Esophagus squamous epithelium (tissue), 5 donors: ENCODE measurements around the gene RNF207. TPM values are rescaled to one million over a fixed set of nuclear protein-coding genes. Genes with fewer than 3 reads are reported as not detected.

Experiments
- DNase-seq: peaks from one replicate; lab custom pipeline; 2025; lab: John Stamatoyannopoulos, UW
- H3K27ac ChIP-seq, 4 donors: fragments of 200-600 bp; sonication (generic); one replicate each; pipeline ENCODE4 v1.5.1; 2016 to 2019; ENCODE audit warnings: mild to moderate bottlenecking in 1 of 4
- H3K27me3 ChIP-seq, 4 donors: fragments of 200-600 bp; sonication (generic); 1 replicate in 3 of 4; 2 replicates in 1 of 4; pipeline versions ENCODE4 v1.5.1 to v1.6.0; 2017 to 2021; ENCODE audit warnings: antibody characterized with exemption in 1 of 4
- H3K36me3 ChIP-seq, 3 donors: fragments of 200-600 bp; sonication (generic); one replicate each; pipeline ENCODE4 v1.5.1; 2016 to 2019
- H3K4me1 ChIP-seq, 3 donors: fragments of 200-600 bp; sonication (generic); one replicate each; pipeline ENCODE4 v1.5.1; 2017 to 2019
- H3K4me3 ChIP-seq, 4 donors: fragments of 200-600 bp; sonication (generic); 1 replicate in 3 of 4; 2 replicates in 1 of 4; pipeline ENCODE4 v1.5.1; 2016 to 2019; ENCODE audit warnings: mild to moderate bottlenecking in 2 of 4, moderate library complexity in 1 of 4
- H3K9me3 ChIP-seq, 3 donors: fragments of 200-600 bp; sonication (generic); one replicate each; pipeline ENCODE4 v1.5.1; 2016 to 2019
- POLR2A ChIP-seq, 4 donors: fragments of 450-650 bp; IDR thresholded peaks; one replicate each; pipeline ENCODE4 v1.6.1; 2017; ENCODE audit warnings: antibody characterized with exemption in 4 of 4, mild to moderate bottlenecking in 4 of 4, moderate library complexity in 3 of 4
- WGBS, 2 donors: methylation state at CpG; one replicate each; pipeline ENCODE4 v1.1.5; 2018; 5-methylcytosine and 5-hydroxymethylcytosine counted together
- intact Hi-C: fragments of 100-400 bp; cut with DNase I; formaldehyde crosslinking; loops from one replicate; pipeline ENCODE4 v1.15.0; 2022
- total RNA-seq, 4 donors: library from RNA; depleted of rRNA; stranded (reverse); fragments of >200 nt; gene quantifications; one replicate each; pipeline ENCODE4 v1.1.0, GENCODE V29; 2016
- TF ChIP-seq, protein P1 (sequence below), 6 experiments: fragments of 450-650 bp in 4 of 6; fragments of 200-600 bp in 2 of 6; sonication (generic) in 2 of 6; IDR thresholded peaks; one replicate each; pipeline ENCODE4 v1.5.1; 2016 to 2019; ENCODE audit warnings: antibody characterized with exemption in 6 of 6, mild to moderate bottlenecking in 4 of 6, moderate library complexity in 4 of 6
- donor health status: DM: yes; HTN: yes; CAD: no.

Gene RNF207
- total RNA-seq, 4 donors from 2014 or later, result 6.6 to 43.3 (median 23.3) TPM

DNA sequence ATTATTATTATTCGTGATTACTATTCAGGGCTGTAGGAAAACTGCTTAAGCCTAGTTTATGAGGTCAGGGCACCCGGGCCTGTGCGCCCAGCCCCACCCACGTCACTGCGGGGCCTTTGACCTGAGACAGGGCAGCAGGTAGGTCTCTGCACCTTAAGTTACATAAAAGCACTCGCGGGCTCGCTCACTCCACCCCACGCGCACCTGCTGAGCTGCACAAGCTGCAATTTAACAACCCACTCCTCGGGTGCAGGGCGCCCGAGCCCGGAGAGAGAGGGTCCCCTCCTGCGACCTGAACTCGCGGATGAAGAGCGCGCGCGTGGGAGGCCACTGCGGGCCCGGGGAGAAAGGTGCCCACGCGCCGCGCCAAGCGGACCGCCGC, 29.4 kb downstream of the RNF207 start:
- peak overlapping the region; percentile 33 to 91 (median 80) for H3K27ac ChIP-seq
- no peak for DNase-seq

DNA sequence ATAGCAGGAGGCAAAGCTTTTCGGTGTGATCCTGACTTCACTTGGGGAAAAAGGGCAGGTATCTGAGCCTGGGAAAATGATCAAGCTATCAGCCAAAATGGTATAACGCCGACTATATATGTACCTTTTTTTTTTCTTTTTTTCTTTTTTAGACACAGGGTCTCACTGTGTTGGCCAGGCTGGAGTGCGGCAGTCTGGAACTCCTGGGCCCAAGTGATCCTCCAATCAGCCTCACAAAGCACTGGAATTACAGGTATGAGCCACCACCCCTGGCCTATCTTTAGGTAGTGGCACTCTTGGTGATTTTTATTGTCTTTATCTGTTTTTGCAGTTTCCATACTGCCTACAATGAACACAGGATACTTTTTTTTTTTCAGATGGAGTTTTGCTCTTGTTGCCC, 31.2 kb downstream of the RNF207 start:
- H3K4me1 ChIP-seq, result peaks cover 14 to 32% (median 15%) of the 10 kb centered on the region in 3 donors
- WGBS, 2 donors, result 83 to 86% methylated on average over 4 of the region's 4 CpGs
- no peak for DNase-seq
- no peak overlapping the region for H3K27ac ChIP-seq
- H3K9me3 ChIP-seq, result no peaks in the 10 kb centered on the region
- intact Hi-C loops, result no loop called here
- TF ChIP-seq, protein P1, sequence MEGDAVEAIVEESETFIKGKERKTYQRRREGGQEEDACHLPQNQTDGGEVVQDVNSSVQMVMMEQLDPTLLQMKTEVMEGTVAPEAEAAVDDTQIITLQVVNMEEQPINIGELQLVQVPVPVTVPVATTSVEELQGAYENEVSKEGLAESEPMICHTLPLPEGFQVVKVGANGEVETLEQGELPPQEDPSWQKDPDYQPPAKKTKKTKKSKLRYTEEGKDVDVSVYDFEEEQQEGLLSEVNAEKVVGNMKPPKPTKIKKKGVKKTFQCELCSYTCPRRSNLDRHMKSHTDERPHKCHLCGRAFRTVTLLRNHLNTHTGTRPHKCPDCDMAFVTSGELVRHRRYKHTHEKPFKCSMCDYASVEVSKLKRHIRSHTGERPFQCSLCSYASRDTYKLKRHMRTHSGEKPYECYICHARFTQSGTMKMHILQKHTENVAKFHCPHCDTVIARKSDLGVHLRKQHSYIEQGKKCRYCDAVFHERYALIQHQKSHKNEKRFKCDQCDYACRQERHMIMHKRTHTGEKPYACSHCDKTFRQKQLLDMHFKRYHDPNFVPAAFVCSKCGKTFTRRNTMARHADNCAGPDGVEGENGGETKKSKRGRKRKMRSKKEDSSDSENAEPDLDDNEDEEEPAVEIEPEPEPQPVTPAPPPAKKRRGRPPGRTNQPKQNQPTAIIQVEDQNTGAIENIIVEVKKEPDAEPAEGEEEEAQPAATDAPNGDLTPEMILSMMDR (IDR thresholded peaks at IDR 0.05), result no peak
- no peak for TF ChIP-seq POLR2A (IDR thresholded peaks at IDR 0.05)
- H3K27me3 ChIP-seq, result peaks cover 5 to 38% (median 15%) of the 10 kb centered on the region in 4 donors
- H3K4me3 ChIP-seq, result no peak overlapping the region
- H3K36me3 ChIP-seq, result peaks cover 0 to 23% (median 9%) of the 10 kb centered on the region in 3 donors

More for the DNA sequence above, 29.4 kb downstream of the RNF207 start:
- Histone ChIP-seq H3K36me3 (peaks cover 0 to 41% (median 9%) of the 10 kb centered on the region in 3 donors), H3K4me3 (peak overlapping the region; percentile 67 to 93 (median 86)), H3K9me3 (no peaks in the 10 kb centered on the region), H3K4me1 (peaks cover 10 to 21% (median 10%) of the 10 kb centered on the region in 3 donors), H3K27me3 (peaks cover 0 to 20% (median 2%) of the 10 kb centered on the region in 4 donors)
- intact Hi-C loops, result no loop called here
- no peak for TF ChIP-seq POLR2A (IDR thresholded peaks at IDR 0.05)
- TF ChIP-seq, protein P1 (IDR thresholded peaks at IDR 0.05), result no peak
- 0% methylated on average over 3 to 4 of the region's 30 CpGs for WGBS, 2 donors

GRCh38 chr1:6239213-6239752, 33.4 kb downstream of the RNF207 start:
- 35 to 52% methylated on average over 7 of the region's 7 CpGs for WGBS, 2 donors
- H3K36me3 ChIP-seq, result peaks cover 0 to 1% (median 0%) of the 10 kb centered on the region in 3 donors
- H3K4me3 ChIP-seq, result no peak overlapping the region
- peaks cover 25 to 60% (median 33%) of the 10 kb centered on the region in 4 donors for H3K27me3 ChIP-seq
- H3K4me1 ChIP-seq, result peaks cover 11 to 36% (median 18%) of the 10 kb centered on the region in 3 donors
- H3K9me3 ChIP-seq, result no peaks in the 10 kb centered on the region
- TF ChIP-seq, protein P1 (IDR thresholded peaks at IDR 0.05), result no peak
- no peak for TF ChIP-seq POLR2A (IDR thresholded peaks at IDR 0.05)
- intact Hi-C loops, result no loop called here
- no peak overlapping the region for H3K27ac ChIP-seq
- no peak for DNase-seq

DNA sequence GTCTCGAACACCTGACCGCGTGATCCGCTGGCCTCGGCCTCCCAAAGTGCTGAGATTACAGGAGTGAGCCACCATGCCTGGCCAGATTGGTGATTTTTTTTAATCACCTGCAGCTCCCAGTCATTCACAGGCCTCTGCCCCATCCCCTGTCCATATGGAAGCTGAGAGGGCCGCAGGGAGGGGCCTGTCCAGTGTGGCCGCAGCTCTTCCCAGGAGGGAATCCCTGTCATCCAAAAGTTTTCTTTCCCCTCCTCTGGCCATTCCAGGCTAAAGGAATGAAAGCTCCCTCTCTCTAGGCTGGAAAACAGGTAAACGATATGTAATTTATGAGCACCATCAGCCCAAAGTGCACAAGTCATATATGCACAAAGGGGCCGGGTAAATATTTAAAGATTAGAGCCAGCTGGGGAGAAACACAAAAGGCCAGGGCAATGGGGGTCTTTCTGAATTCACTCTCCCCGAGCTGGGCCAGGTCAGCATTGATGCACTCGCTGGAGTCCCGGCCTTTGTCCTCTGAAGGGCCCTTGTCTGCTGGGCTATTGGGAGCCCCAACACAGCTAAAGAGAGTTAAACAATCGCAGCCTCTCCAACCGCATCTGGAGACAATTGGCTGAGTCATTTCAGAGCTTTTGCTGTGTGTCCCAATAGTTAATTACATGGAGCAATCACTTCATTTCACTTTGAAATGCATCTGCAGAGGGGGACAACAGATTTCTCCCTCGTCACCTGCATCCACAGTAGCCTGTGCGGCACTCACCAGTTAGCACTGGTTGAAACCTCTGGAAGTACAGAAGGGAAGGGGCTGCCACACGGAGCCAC, 34.2 kb downstream of the RNF207 start:
- DNase-seq, result no peak
- TF ChIP-seq, protein P1 (IDR thresholded peaks at IDR 0.05), result no peak
- TF ChIP-seq POLR2A (IDR thresholded peaks at IDR 0.05), result no peak
- Histone ChIP-seq H3K9me3 (no peaks in the 10 kb centered on the region), H3K36me3 (no peaks in the 10 kb centered on the region), H3K27me3 (peaks cover 25 to 69% (median 36%) of the 10 kb centered on the region in 4 donors), H3K27ac (no peak overlapping the region), H3K4me1 (peaks cover 5 to 34% (median 18%) of the 10 kb centered on the region in 3 donors), H3K4me3 (no peak overlapping the region)
- WGBS, 2 donors, result 52 to 64% methylated on average over 8 to 16 of the region's 17 CpGs
- intact Hi-C loops, result loop anchor here (10.0 kb wide), 1 partner anchor 195 kb away; the partner anchor contains the start of gene KCNAB2
